Lower lobe of right lung (tissue), 2 donors: ENCODE data around the gene PDE4B. TPM values are rescaled to one million over a fixed set of nuclear protein-coding genes. Genes with fewer than 3 reads are reported as not detected.

Source experiments
- ATAC-seq, 2 donors: fragments of 200-7000 bp; cut with Tn5 transposase; one replicate each; pipeline ENCODE4 v1.9.1; 2020 to 2022; ENCODE audit warnings: mild to moderate bottlenecking in 2 of 2, moderate library complexity in 2 of 2
- DNase-seq: peaks from one replicate; pipeline ENCODE4 v3.0.0-alpha.2; 2020
- H3K27ac ChIP-seq: fragments of 200-600 bp; one replicate; pipeline ENCODE4 v1.8.0; 2022
- H3K27me3 ChIP-seq: fragments of 200-600 bp; one replicate; pipeline ENCODE4 v1.8.0; 2022; ENCODE audit warnings: low read depth
- H3K36me3 ChIP-seq: fragments of 200-600 bp; one replicate; pipeline ENCODE4 v1.8.0; 2022; ENCODE audit warnings: mild to moderate bottlenecking
- H3K4me1 ChIP-seq: fragments of 200-600 bp; one replicate; pipeline ENCODE4 v1.8.0; 2022
- H3K4me3 ChIP-seq: fragments of 200-600 bp; one replicate; pipeline ENCODE4 v1.8.0; 2022; ENCODE audit warnings: mild to moderate bottlenecking
- H3K9me3 ChIP-seq: fragments of 200-600 bp; one replicate; pipeline ENCODE4 v1.8.0; 2022
- intact Hi-C: fragments of 100-400 bp; cut with DNase I; formaldehyde crosslinking; loops from one replicate; pipeline ENCODE4 v1.11.0; 2022
- total RNA-seq: library from RNA; stranded (reverse); fragmentation: NEBNext Ultra II Directional; extraction: Animal tissue kit (Norgen Biotek cat#: 25700); gene quantifications from one replicate; pipeline ENCODE4 v1.2.1, GENCODE V29; 2021
- TF ChIP-seq, protein P1 (sequence below): fragments of 200-600 bp; IDR thresholded peaks from one replicate; pipeline ENCODE4 v1.8.0; 2022; ENCODE audit warnings: antibody characterized with exemption, mild to moderate bottlenecking
- donor health status: DM: no; HTN: yes; CAD: no; lungs with severe emphysema.

PDE4B gene
- total RNA-seq, 1 donor from 2014 or later, result 26.9 TPM

- Histone ChIP-seq H3K27ac (peak overlapping the region; percentile 84), H3K4me3 (peak overlapping the region; percentile 65), H3K27me3 (no peaks in the 10 kb centered on the region), H3K4me1 (peaks cover 67% of the 10 kb centered on the region), H3K9me3 (no peaks in the 10 kb centered on the region), H3K36me3 (no peaks in the 10 kb centered on the region)
- TF ChIP-seq, protein P1, sequence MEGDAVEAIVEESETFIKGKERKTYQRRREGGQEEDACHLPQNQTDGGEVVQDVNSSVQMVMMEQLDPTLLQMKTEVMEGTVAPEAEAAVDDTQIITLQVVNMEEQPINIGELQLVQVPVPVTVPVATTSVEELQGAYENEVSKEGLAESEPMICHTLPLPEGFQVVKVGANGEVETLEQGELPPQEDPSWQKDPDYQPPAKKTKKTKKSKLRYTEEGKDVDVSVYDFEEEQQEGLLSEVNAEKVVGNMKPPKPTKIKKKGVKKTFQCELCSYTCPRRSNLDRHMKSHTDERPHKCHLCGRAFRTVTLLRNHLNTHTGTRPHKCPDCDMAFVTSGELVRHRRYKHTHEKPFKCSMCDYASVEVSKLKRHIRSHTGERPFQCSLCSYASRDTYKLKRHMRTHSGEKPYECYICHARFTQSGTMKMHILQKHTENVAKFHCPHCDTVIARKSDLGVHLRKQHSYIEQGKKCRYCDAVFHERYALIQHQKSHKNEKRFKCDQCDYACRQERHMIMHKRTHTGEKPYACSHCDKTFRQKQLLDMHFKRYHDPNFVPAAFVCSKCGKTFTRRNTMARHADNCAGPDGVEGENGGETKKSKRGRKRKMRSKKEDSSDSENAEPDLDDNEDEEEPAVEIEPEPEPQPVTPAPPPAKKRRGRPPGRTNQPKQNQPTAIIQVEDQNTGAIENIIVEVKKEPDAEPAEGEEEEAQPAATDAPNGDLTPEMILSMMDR, result no peak
- peak; percentile 61 for DNase-seq
- intact Hi-C loops, result no loop called here
- peak; percentile 69 to 90 for ATAC-seq
Measured at GRCh38 chr1:66335859-66336640, 543.4 kb downstream of the PDE4B start.

- DNase-seq (no peak), ATAC-seq (no peak)
- Histone ChIP-seq H3K4me1 (peaks cover 66% of the 10 kb centered on the region), H3K9me3 (no peaks in the 10 kb centered on the region), H3K27me3 (no peaks in the 10 kb centered on the region), H3K4me3 (peak overlapping the region; percentile 65), H3K36me3 (no peaks in the 10 kb centered on the region), H3K27ac (peak overlapping the region; percentile 84)
- intact Hi-C loops, result no loop called here
- TF ChIP-seq, protein P1, result no peak
Measured at GRCh38 chr1:66336641-66336990, 543.9 kb downstream of the PDE4B start.

DNA sequence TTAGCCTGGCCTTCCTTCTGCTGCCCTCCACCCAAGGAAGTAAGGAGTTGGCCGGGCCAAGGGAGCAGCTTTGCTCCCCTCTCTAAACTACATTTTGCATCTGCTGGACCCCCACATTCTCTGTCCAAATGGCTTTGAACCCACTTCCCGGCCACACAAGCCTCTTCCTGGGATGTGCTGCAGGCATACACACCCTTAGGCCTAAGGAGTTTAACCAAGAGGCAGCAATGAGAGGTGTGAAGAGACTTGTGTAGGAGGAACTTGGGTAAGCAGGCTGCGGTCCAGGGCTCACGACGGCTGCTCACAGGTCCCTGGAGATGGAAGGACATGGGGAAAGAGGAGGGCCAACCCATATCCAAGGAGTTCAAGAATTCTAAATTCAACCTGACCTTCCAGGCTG, 544.6 kb downstream of the PDE4B start:
- intact Hi-C loops, result no loop called here
- Histone ChIP-seq H3K4me3 (no peak overlapping the region), H3K27ac (peak overlapping the region; percentile 84), H3K36me3 (no peaks in the 10 kb centered on the region), H3K9me3 (no peaks in the 10 kb centered on the region), H3K4me1 (peaks cover 66% of the 10 kb centered on the region), H3K27me3 (no peaks in the 10 kb centered on the region)
- no peak for DNase-seq
- ATAC-seq, result no peak
- TF ChIP-seq, protein P1, result no peak

GRCh38 chr1:66339944-66340343, 547.2 kb downstream of the PDE4B start:
- TF ChIP-seq, protein P1, result no peak
- no peaks in the 10 kb centered on the region for H3K9me3 ChIP-seq
- intact Hi-C loops, result no loop called here
- H3K27ac ChIP-seq, result peak overlapping the region; percentile 8
- H3K4me1 ChIP-seq, result peaks cover 68% of the 10 kb centered on the region
- no peaks in the 10 kb centered on the region for H3K27me3 ChIP-seq
- H3K36me3 ChIP-seq, result no peaks in the 10 kb centered on the region
- DNase-seq (no peak), ATAC-seq (no peak)
- no peak overlapping the region for H3K4me3 ChIP-seq

DNA sequence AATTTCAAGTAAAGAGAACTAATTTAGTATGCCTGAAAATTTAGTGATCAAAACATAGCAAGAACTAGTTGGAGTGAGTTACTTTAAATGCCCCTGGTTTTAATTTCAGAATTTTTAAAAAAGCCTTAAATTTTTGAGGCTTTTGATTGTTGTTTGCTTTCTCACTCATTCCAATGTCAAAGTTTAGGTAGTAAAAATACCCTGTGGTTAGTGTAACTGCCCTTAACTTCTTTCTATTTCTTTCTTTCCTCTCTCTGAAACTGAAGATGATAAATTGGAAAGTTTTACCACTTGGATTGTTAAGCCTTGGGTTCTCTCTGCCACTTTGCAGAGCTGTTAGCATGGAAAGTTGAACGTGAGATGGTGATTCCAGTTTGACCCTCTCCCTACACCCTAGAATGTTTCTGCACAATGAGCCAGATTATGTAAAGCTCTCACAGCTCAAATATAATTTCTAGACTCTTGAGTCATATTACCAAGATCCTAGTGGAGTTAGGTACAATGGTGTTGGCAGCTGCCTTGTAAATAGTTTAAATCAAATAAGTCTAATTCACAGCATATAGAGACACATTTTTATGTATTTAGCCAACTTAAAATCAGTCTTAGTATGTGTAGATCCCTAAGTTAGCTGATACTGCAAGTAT, 548.9 kb downstream of the PDE4B start:
- no peak for ATAC-seq
- H3K4me3 ChIP-seq, result no peak overlapping the region
- H3K27me3 ChIP-seq, result no peaks in the 10 kb centered on the region
- H3K27ac ChIP-seq, result no peak overlapping the region
- H3K36me3 ChIP-seq, result no peaks in the 10 kb centered on the region
- peaks cover 53% of the 10 kb centered on the region for H3K4me1 ChIP-seq
- intact Hi-C loops, result no loop called here
- no peak for DNase-seq
- TF ChIP-seq, protein P1, result no peak
- no peaks in the 10 kb centered on the region for H3K9me3 ChIP-seq
